HG02642 (cell line): ENCODE measurements around the gene GAS6.

Experiments used
- ATAC-seq: cut with Tn5 transposase; IDR thresholded peaks from one replicate; pipeline ENCODE4 v1.9.1; 2021; ENCODE audit warnings: mild to moderate bottlenecking; ENCODE audit not compliant: unreplicated experiment, poor library complexity

GAS6 gene

GRCh38 chr13:113888701-113889330 lies 24.9 kb upstream of the GAS6 start:
- ATAC-seq, result no peak

- no peak for ATAC-seq
These were observed 23.9 kb upstream of the GAS6 start for GRCh38 chr13:113887700-113888201.

GRCh38 chr13:113886561-113887112 lies 22.8 kb upstream of the GAS6 start:
- no peak for ATAC-seq

- no peak for ATAC-seq
These were observed 20.9 kb upstream of the GAS6 start for GRCh38 chr13:113884821-113885220.

GRCh38 chr13:113883921-113884804 lies 20.3 kb upstream of the GAS6 start:
- no peak for ATAC-seq

- ATAC-seq, result no peak
These were observed 19.5 kb upstream of the GAS6 start for GRCh38 chr13:113883314-113883811.

- ATAC-seq, result no peak
These were observed 18.8 kb upstream of the GAS6 start for GRCh38 chr13:113882716-113883115.

GRCh38 chr13:113882267-113882630 lies 18.4 kb upstream of the GAS6 start:
- ATAC-seq, result no peak

- ATAC-seq, result no peak
These were observed 17.9 kb upstream of the GAS6 start for GRCh38 chr13:113881614-113882266.

GRCh38 chr13:113880651-113881611 lies 17.1 kb upstream of the GAS6 start:
- ATAC-seq, result no peak

- no peak for ATAC-seq
These were observed 15.9 kb upstream of the GAS6 start for GRCh38 chr13:113879494-113880360.

- no peak for ATAC-seq
These were observed 15.1 kb upstream of the GAS6 start for GRCh38 chr13:113879017-113879416.

GRCh38 chr13:113877149-113877990 lies 13.5 kb upstream of the GAS6 start:
- ATAC-seq, result no peak

- no peak for ATAC-seq
These were observed 12.7 kb upstream of the GAS6 start for GRCh38 chr13:113876346-113877148.

GRCh38 chr13:113875837-113876281 lies 12.0 kb upstream of the GAS6 start:
- no peak for ATAC-seq

GRCh38 chr13:113875429-113875815 lies 11.5 kb upstream of the GAS6 start:
- ATAC-seq, result no peak
